ENCODE measurements around the gene SPTLC2.

DNA sequence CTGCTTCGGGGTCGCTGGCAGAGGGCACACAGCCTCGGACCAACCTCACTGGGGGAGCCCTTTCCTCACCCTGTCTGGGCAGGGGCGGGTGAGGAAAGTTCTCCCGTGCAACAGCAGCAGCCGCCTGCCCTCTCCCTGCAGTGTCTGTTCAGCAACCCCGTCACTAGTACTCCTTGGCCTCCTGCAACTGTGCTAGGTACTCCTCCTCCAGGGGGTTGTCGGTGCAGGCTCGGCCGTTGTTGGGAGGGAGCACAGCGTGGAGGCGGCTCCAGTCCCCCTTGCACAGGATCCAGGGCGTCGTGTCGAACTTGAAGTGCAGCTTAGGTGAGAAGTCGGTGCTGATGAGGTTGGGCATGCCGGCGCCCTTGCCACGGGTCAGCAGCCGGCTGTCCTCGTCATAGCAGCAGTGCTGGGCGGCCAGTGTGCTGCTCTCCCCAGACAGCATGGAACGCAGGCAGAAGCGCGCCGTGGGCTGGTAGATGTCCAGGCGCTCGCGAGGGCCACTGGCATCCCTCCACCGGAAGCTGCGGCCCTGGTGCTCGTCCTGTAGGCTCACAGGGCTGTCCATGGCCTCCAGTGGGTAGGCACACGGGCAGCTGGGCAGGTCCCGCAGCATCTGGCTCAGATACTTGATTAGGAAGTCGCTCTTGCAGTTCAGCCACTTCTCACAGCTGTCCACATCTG lies 140.9 kb downstream of the SPTLC2 start:
- TF ChIP-seq, protein P1, sequence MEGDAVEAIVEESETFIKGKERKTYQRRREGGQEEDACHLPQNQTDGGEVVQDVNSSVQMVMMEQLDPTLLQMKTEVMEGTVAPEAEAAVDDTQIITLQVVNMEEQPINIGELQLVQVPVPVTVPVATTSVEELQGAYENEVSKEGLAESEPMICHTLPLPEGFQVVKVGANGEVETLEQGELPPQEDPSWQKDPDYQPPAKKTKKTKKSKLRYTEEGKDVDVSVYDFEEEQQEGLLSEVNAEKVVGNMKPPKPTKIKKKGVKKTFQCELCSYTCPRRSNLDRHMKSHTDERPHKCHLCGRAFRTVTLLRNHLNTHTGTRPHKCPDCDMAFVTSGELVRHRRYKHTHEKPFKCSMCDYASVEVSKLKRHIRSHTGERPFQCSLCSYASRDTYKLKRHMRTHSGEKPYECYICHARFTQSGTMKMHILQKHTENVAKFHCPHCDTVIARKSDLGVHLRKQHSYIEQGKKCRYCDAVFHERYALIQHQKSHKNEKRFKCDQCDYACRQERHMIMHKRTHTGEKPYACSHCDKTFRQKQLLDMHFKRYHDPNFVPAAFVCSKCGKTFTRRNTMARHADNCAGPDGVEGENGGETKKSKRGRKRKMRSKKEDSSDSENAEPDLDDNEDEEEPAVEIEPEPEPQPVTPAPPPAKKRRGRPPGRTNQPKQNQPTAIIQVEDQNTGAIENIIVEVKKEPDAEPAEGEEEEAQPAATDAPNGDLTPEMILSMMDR (IDR thresholded peaks at IDR 0.05; ENCODE audit: low read depth, low read length), result no peak
- no peak for TF ChIP-seq EZH2phosphoT487 (IDR thresholded peaks at IDR 0.05; ENCODE audit: low read depth)

All from OCI-LY3 (cell line).